Panc1 (cell line): ENCODE results near the gene KHDC4. TPM values are rescaled to one million over a fixed set of nuclear protein-coding genes. Genes with fewer than 3 reads are reported as not detected.

Source experiments
- ATAC-seq: fragments of 200-7000 bp; cut with Tn5 transposase; 2 replicates; pipeline ENCODE4 v1.9.1; 2020; ENCODE audit warnings: mild to moderate bottlenecking, moderate library complexity
- BruUV-seq: library from RNA; stranded (reverse); fragments of 400-500 nt; replicated peaks from 2 replicates; lab custom pipeline; 2021; lab: Mats Ljungman, UMichigan
- CTCF ChIA-PET: fragments of 300-600 bp; sonication (Branson Sonifier 250); formaldehyde crosslinking; loops from one replicate; lab custom pipeline; 2022; ENCODE audit warnings: antibody characterized with exemption; lab: Charles Lee
- POLR2A ChIA-PET: fragments of 300-600 bp; sonication (Branson Sonifier 250); formaldehyde crosslinking; loops from one replicate; lab custom pipeline; 2022; ENCODE audit warnings: antibody characterized with exemption; lab: Charles Lee
- DNase-seq: peaks from one replicate; pipeline ENCODE4 v3.0.0-alpha.2; 2010; ENCODE audit warnings: low read depth, low spot score
- H3K27ac ChIP-seq: 2 replicates; pipeline ENCODE4 v1.5.1; 2011; ENCODE audit warnings: mild to moderate bottlenecking, low read length, inconsistent platforms
- H3K27me3 ChIP-seq: fragments of 200-500 bp; sonication (Bioruptor generic); 2 replicates; pipeline ENCODE4 v1.6.0; 2014; ENCODE audit warnings: low read length, inconsistent platforms; ENCODE audit not compliant: control insufficient read depth, insufficient read depth
- H3K36me3 ChIP-seq: fragments of 200-500 bp; sonication (Bioruptor generic); 2 replicates; pipeline ENCODE4 v1.5.1; 2014; ENCODE audit warnings: inconsistent platforms, mild to moderate bottlenecking, low read length, moderate library complexity; ENCODE audit not compliant: control insufficient read depth, insufficient read depth
- H3K4me1 ChIP-seq: 2 replicates; pipeline ENCODE4 v1.5.1; 2011; ENCODE audit warnings: inconsistent platforms, mild to moderate bottlenecking, low read length, moderate library complexity; ENCODE audit not compliant: control insufficient read depth, insufficient read depth
- H3K4me3 ChIP-seq, 2 experiments: 2 replicates each; pipeline ENCODE4 v1.5.1; 2011 to 2012; ENCODE audit warnings: low read depth in 2 of 2, low read length in 2 of 2, mild to moderate bottlenecking in 2 of 2, inconsistent platforms in 1 of 2, moderate library complexity in 1 of 2
- H3K9me3 ChIP-seq: fragments of 200-500 bp; sonication (Bioruptor generic); 2 replicates; pipeline ENCODE4 v1.5.1; 2014; ENCODE audit warnings: low read depth, mild to moderate bottlenecking, inconsistent platforms, low read length, moderate library complexity; ENCODE audit not compliant: control insufficient read depth, insufficient read depth
- CTCF ChIP-seq: fragments of 450-650 bp; IDR thresholded peaks from 2 replicates; pipeline ENCODE4 v1.5.1; 2017; ENCODE audit warnings: mild to moderate bottlenecking
- POLR2AphosphoS5 ChIP-seq: IDR thresholded peaks from 2 replicates; pipeline ENCODE4 v1.6.1; 2012; ENCODE audit warnings: mild to moderate bottlenecking, low read depth, low read length, moderate library complexity
- REST ChIP-seq, 2 experiments: IDR thresholded peaks; 2 replicates each; pipeline ENCODE4 v1.6.1; 2011 to 2012; ENCODE audit warnings: low read depth in 2 of 2, control low read depth in 1 of 2, low read length in 1 of 2, mild to moderate bottlenecking in 1 of 2, moderate library complexity in 1 of 2; ENCODE audit not compliant: insufficient read depth in 1 of 2
- SIN3A ChIP-seq: IDR thresholded peaks from 2 replicates; pipeline ENCODE4 v1.6.1; 2012; ENCODE audit warnings: low read depth, mild to moderate bottlenecking, low read length, moderate library complexity, borderline replicate concordance; ENCODE audit not compliant: insufficient read depth
- TCF7L2 ChIP-seq: IDR thresholded peaks from 2 replicates; pipeline ENCODE4 v1.6.1; 2011; ENCODE audit warnings: mild to moderate bottlenecking, low read depth, low read length, inconsistent platforms
- in situ Hi-C: cut with HindIII; loops from 2 replicates; pipeline ENCODE4 v1.10.0; 2016; ENCODE audit warnings: low sequenced_read_pairs, low pct_unique_long_range_greater_than_20kb
- intact Hi-C: fragments of 100-400 bp; cut with micrococcal nuclease; formaldehyde crosslinking; loops from one replicate; pipeline ENCODE4 v1.10.0; 2022; ENCODE audit not compliant: unreplicated experiment
- total RNA-seq: library from RNA; stranded (reverse); gene quantifications from one replicate; pipeline ENCODE4 v1.2.1, GENCODE V29; 2021; ENCODE audit not compliant: unreplicated experiment

Gene KHDC4
- total RNA-seq, 1 experiment from 2014 or later: 80.4 TPM

GRCh38 chr1:155904261-155904660 is 30.0 kb downstream of the KHDC4 start:
- no peak overlapping the region for H3K27ac ChIP-seq
- in situ Hi-C loops: no loop called here
- no TSS peak for BruUV-seq
- no peaks in the 10 kb centered on the region for H3K27me3 ChIP-seq
- H3K9me3 ChIP-seq: no peaks in the 10 kb centered on the region
- no peaks in the 10 kb centered on the region for H3K4me1 ChIP-seq
- POLR2A ChIA-PET: no interaction called here
- CTCF ChIA-PET: no interaction called here
- no peak for ATAC-seq
- no peak for TF ChIP-seq POLR2AphosphoS5
- no peak for TF ChIP-seq TCF7L2
- no peak for TF ChIP-seq SIN3A
- TF ChIP-seq REST (IDR thresholded peaks at IDR 0.05; ENCODE audit: insufficient read depth in 1 of 2, low read depth in 2 of 2, low read length in 1 of 2): no peak
- no peak for DNase-seq
- intact Hi-C loops: no loop called here
- peaks cover 23% of the 10 kb centered on the region for H3K36me3 ChIP-seq
- H3K4me3 ChIP-seq: no peak overlapping the region

DNA sequence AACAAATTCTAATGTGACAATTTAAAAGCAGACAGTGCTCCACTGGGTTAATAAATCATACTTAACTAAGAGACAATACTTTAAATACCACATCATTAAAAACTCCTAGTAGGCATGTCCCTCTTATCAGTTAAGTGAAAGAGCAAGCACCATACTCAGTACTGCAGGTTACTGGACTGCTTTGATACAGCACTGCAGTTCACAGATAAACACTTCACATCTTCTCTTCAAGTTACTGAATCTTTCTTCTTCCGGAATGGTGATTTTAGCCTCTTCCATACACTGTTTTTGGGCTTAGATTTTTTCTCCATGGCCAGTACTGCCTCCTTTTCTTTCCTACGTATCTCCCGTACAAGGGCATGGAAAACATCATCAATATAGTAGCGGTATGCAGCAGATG is 34.1 kb downstream of the KHDC4 start:
- peaks cover 35% of the 10 kb centered on the region for H3K36me3 ChIP-seq

GRCh38 chr1:155899683-155900082 is 34.5 kb downstream of the KHDC4 start:
- ATAC-seq: no peak

More for the DNA sequence above, 34.1 kb downstream of the KHDC4 start:
- Histone ChIP-seq H3K4me3 (no peak overlapping the region), H3K27ac (no peak overlapping the region), H3K9me3 (no peaks in the 10 kb centered on the region), H3K27me3 (no peaks in the 10 kb centered on the region), H3K4me1 (no peaks in the 10 kb centered on the region)
- ATAC-seq (no peak), DNase-seq (no peak)
- intact Hi-C loops: no loop called here
- ChIA-PET CTCF (no interaction called here), POLR2A (interaction anchor here (0.5 kb wide), 1 partner anchor 173 kb away, joined by 10 read pairs; no protein-coding TSS in a partner anchor)
- in situ Hi-C loops: no loop called here
- BruUV-seq: no TSS peak
- no peak for TF ChIP-seq TCF7L2

More at GRCh38 chr1:155899683-155900082, 34.5 kb downstream of the KHDC4 start:
- H3K36me3 ChIP-seq: peaks cover 32% of the 10 kb centered on the region
- H3K27ac ChIP-seq: no peak overlapping the region
- no peaks in the 10 kb centered on the region for H3K9me3 ChIP-seq
- in situ Hi-C loops (no loop called here), intact Hi-C loops (no loop called here)
- no peak overlapping the region for H3K4me3 ChIP-seq
- TSS peak; percentile 62 for BruUV-seq
- CTCF ChIA-PET: no interaction called here
- no peaks in the 10 kb centered on the region for H3K27me3 ChIP-seq
- DNase-seq: no peak
- POLR2A ChIA-PET: interaction anchor here (0.5 kb wide), 1 partner anchor 172 kb away, joined by 10 read pairs; no protein-coding TSS in a partner anchor
- H3K4me1 ChIP-seq: no peaks in the 10 kb centered on the region
- TF ChIP-seq TCF7L2: no peak
- TF ChIP-seq REST (IDR thresholded peaks at IDR 0.05; ENCODE audit: insufficient read depth in 1 of 2, low read depth in 2 of 2, low read length in 1 of 2): no peak
- TF ChIP-seq CTCF: no peak
- no peak for TF ChIP-seq POLR2AphosphoS5
- TF ChIP-seq SIN3A: no peak
